SK-N-SH (cell line): ENCODE data around the gene ZIC1. TPM values are rescaled to one million over a fixed set of nuclear protein-coding genes. Genes with fewer than 3 reads are reported as not detected.
A peak's percentile ranks its signal among the peaks of the same experiment; 100 is the strongest.

Experiments used
- CTCF ChIA-PET: fragments of 300-600, 350-600 bp; formaldehyde crosslinking; extraction: SDS; loops from one replicate; lab custom pipeline; 2021; lab: Yijun Ruan, JAX
- POLR2A ChIA-PET: fragments of 350-600 bp; sonication (Branson Sonifier 250); formaldehyde crosslinking; extraction: SDS; loops from one replicate; lab custom pipeline; 2020; ENCODE audit warnings: antibody characterized with exemption, inconsistent platforms; lab: Yijun Ruan, JAX
- DNase-seq: peaks from one replicate; pipeline ENCODE4 v3.0.0; 2012
- H2AFZ ChIP-seq: fragments of 200-600 bp; sonication (generic); 2 replicates; pipeline ENCODE4 v1.8.1; 2016; ENCODE audit warnings: antibody characterized with exemption, mild to moderate bottlenecking, low read depth
- H3F3A ChIP-seq: fragments of 200-600 bp; sonication (generic); replicated peaks from 2 replicates; pipeline ENCODE3; 2016; ENCODE audit warnings: antibody characterized with exemption, mild to moderate bottlenecking; ENCODE audit not compliant: insufficient read depth
- H3K27ac ChIP-seq, 2 experiments: fragments of 200-500 bp in 1 of 2; fragments of 200-600 bp in 1 of 2; sonication (Bioruptor generic) in 1 of 2; sonication (generic), shearing (Covaris generic) in 1 of 2; 2 replicates each; pipeline versions ENCODE4 v1.5.1 to v1.6.1; 2014 to 2016; ENCODE audit warnings: low read depth in 2 of 2, inconsistent platforms in 1 of 2, low read length in 1 of 2, mild to moderate bottlenecking in 1 of 2, mixed read lengths in 1 of 2
- H3K27me3 ChIP-seq: fragments of 200-600 bp; sonication (generic), shearing (Covaris generic); 2 replicates; pipeline ENCODE4 v1.6.1; 2016; ENCODE audit warnings: mixed run types; ENCODE audit not compliant: insufficient read depth
- H3K36me3 ChIP-seq, 2 experiments: fragments of 200-500 bp in 1 of 2; fragments of 200-600 bp in 1 of 2; sonication (Bioruptor generic) in 1 of 2; sonication (generic) in 1 of 2; replicated peaks in 1 of 2; 2 replicates each; pipeline versions ENCODE3 to v1.5.1; 2014 to 2016; ENCODE audit warnings: low read length in 1 of 2, mild to moderate bottlenecking in 1 of 2; ENCODE audit not compliant: insufficient read depth in 2 of 2, control insufficient read depth in 1 of 2
- H3K4me1 ChIP-seq, 2 experiments: fragments of 200-500 bp in 1 of 2; fragments of 200-600 bp in 1 of 2; sonication (Bioruptor generic) in 1 of 2; sonication (generic), shearing (Covaris generic) in 1 of 2; 2 replicates each; pipeline versions ENCODE4 v1.5.1 to v1.6.1; 2014 to 2016; ENCODE audit warnings: low read depth in 1 of 2, low read length in 1 of 2, mixed run types in 1 of 2; ENCODE audit not compliant: insufficient read depth in 2 of 2, control insufficient read depth in 1 of 2
- H3K4me2 ChIP-seq: fragments of 200-600 bp; sonication (generic), shearing (Covaris generic); 2 replicates; pipeline ENCODE4 v1.6.1; 2017; ENCODE audit warnings: mixed run types
- H3K4me3 ChIP-seq, 2 experiments: fragments of 200-500 bp in 1 of 2; fragments of 200-600 bp in 1 of 2; sonication (Bioruptor generic) in 1 of 2; sonication (generic), shearing (Covaris generic) in 1 of 2; 2 replicates each; pipeline versions ENCODE4 v1.5.1 to v1.8.1; 2014 to 2016; ENCODE audit warnings: low read depth in 2 of 2, inconsistent platforms in 1 of 2, low read length in 1 of 2, mild to moderate bottlenecking in 1 of 2, mixed read lengths in 1 of 2, moderate library complexity in 1 of 2
- H3K79me2 ChIP-seq: fragments of 200-600 bp; sonication (generic); 2 replicates; pipeline ENCODE4 v1.8.1; 2017; ENCODE audit warnings: mild to moderate bottlenecking; ENCODE audit not compliant: insufficient read depth
- H3K9ac ChIP-seq: fragments of 200-600 bp; sonication (generic); 2 replicates; pipeline ENCODE4 v1.6.1; 2017; ENCODE audit warnings: mixed run types
- H3K9me2 ChIP-seq: fragments of 200-600 bp; sonication (generic); 2 replicates; pipeline ENCODE4 v1.6.1; 2017; ENCODE audit warnings: mixed run types
- H3K9me3 ChIP-seq: fragments of 200-600 bp; sonication (generic); 2 replicates; pipeline ENCODE4 v1.6.1; 2017; ENCODE audit warnings: mixed run types, mild to moderate bottlenecking, moderate library complexity
- H4K20me1 ChIP-seq: fragments of 200-600 bp; sonication (generic); 2 replicates; pipeline ENCODE4 v1.6.1; 2017; ENCODE audit warnings: mild to moderate bottlenecking, mixed run types; ENCODE audit not compliant: insufficient read depth
- ELF1 ChIP-seq: IDR thresholded peaks from 2 replicates; pipeline ENCODE4 v1.4.0; 2012
- EP300 ChIP-seq, 2 experiments: IDR thresholded peaks; 2 replicates each; pipeline versions ENCODE4 v1.4.0 to v1.6.1; 2012; ENCODE audit warnings: borderline replicate concordance in 1 of 2, low read depth in 1 of 2, low read length in 1 of 2
- FOXJ3 ChIP-seq: sonication (generic); formaldehyde crosslinking; IDR thresholded peaks from 2 replicates; pipeline ENCODE4 v1.5.1; 2020; ENCODE audit warnings: mild to moderate bottlenecking, missing genetic modification reagents
- GABPA ChIP-seq: IDR thresholded peaks from 2 replicates; pipeline ENCODE4 v1.4.0; 2012; ENCODE audit warnings: low read depth, mild to moderate bottlenecking
- GATA2 ChIP-seq: sonication (generic); formaldehyde crosslinking; IDR thresholded peaks from 2 replicates; pipeline ENCODE4 v1.5.0; 2020; ENCODE audit warnings: mild to moderate bottlenecking, missing genetic modification reagents
- MXI1 ChIP-seq: IDR thresholded peaks from 2 replicates; pipeline ENCODE4 v1.6.1; 2012; ENCODE audit warnings: mild to moderate bottlenecking, low read depth, low read length, improper control_type of control experiment
- NFIC ChIP-seq: IDR thresholded peaks from 2 replicates; pipeline ENCODE4 v1.4.0; 2012; ENCODE audit warnings: borderline replicate concordance
- NRF1 ChIP-seq: IDR thresholded peaks from 2 replicates; pipeline ENCODE4 v1.6.1; 2012; ENCODE audit warnings: low read depth, mild to moderate bottlenecking, low read length
- POLR2AphosphoS5 ChIP-seq: IDR thresholded peaks from 2 replicates; pipeline ENCODE4 v1.6.1; 2012; ENCODE audit warnings: low read depth, low read length
- RAD21 ChIP-seq: IDR thresholded peaks from 2 replicates; pipeline ENCODE4 v1.6.1; 2012; ENCODE audit warnings: mild to moderate bottlenecking, low read length
- SIN3A ChIP-seq: IDR thresholded peaks from 2 replicates; pipeline ENCODE4 v1.6.1; 2012; ENCODE audit warnings: low read depth, mild to moderate bottlenecking, low read length, moderate library complexity, borderline replicate concordance
- SMC3 ChIP-seq: IDR thresholded peaks from 2 replicates; pipeline ENCODE4 v1.6.1; 2012; ENCODE audit warnings: low read depth, low read length, improper control_type of control experiment
- TCF12 ChIP-seq: IDR thresholded peaks from 2 replicates; pipeline ENCODE4 v1.4.0; 2012
- YY1 ChIP-seq: IDR thresholded peaks from 2 replicates; pipeline ENCODE4 v1.4.0; 2012; ENCODE audit warnings: low read depth, mild to moderate bottlenecking
- WGBS: methylation state at CpG from one replicate; pipeline ENCODE4 v1.1.6; 2017; ENCODE audit warnings: low lambda C conversion rate; 5-methylcytosine and 5-hydroxymethylcytosine counted together
- polyA plus RNA-seq, 3 experiments: library from polyadenylated mRNA; depleted of rRNA; stranded (reverse); fragments of >200 nt; gene quantifications; 2 replicates each; pipeline ENCODE4 v1.2.3, GENCODE V29; 2012
- TF ChIP-seq, protein P1 (sequence below): IDR thresholded peaks from 2 replicates; pipeline ENCODE4 v1.6.1; 2012; ENCODE audit warnings: mild to moderate bottlenecking, low read depth, low read length, moderate library complexity
- TF ChIP-seq, protein P2 (sequence below): IDR thresholded peaks from 2 replicates; pipeline ENCODE4 v1.4.0; 2012; ENCODE audit warnings: low read depth, borderline replicate concordance
- TF ChIP-seq, protein P3 (sequence below): fragments of 150-350 bp; IDR thresholded peaks from 2 replicates; pipeline ENCODE4 v1.6.1; 2016; ENCODE audit warnings: mild to moderate bottlenecking, low read depth, low read length
- TF ChIP-seq, protein P4 (sequence below): fragments of 200-600 bp; sonication (generic); IDR thresholded peaks from 2 replicates; pipeline ENCODE4 v1.6.1; 2017; ENCODE audit warnings: antibody characterized with exemption, mild to moderate bottlenecking, moderate library complexity

The ZIC1 gene
- polyA plus RNA-seq, 1 of the 3 experiments (the other 2 are of a cell fraction) = 16.7 TPM

DNA sequence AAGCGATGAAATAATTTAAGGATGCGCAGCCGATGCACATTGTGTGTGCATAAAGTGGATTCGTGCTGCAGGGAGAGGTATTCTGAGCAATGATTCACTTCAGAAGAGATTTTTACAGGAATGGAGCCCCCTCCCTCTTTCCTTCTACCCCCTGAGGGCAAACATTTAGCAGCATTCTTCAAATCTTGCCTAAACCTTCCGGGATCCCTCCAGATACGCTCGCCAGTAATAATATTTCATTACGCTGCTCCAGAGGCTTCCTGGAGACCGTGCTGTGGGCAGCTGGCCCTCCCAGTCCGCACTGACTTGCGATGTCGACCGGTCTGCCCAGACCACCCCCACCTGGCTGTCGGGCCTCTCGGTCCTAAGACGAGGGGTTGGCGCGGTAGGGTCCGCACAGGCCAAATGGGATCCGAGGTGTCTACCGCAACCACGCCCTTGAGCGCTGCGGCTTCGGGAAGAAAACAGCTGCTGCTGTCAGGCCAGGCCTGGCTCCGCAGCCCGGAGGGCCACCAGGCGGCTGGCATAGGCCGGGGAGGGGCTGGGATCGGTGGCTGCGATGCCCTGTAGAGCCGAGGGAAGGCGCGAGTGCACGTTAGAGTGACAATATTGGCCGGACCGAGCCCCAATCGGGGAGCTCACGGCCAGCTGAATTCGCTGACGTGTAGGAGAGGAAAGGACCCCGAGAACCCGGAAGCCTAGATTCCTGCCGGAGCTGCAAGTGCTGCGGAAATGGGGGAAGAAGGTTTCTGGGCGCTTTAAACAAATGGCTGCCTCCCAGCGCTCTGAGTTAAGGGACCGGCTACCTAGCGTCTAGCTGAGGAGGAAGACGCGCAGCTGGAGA, 17.2 kb upstream of the ZIC1 start (continued):
- TF ChIP-seq, protein P1, sequence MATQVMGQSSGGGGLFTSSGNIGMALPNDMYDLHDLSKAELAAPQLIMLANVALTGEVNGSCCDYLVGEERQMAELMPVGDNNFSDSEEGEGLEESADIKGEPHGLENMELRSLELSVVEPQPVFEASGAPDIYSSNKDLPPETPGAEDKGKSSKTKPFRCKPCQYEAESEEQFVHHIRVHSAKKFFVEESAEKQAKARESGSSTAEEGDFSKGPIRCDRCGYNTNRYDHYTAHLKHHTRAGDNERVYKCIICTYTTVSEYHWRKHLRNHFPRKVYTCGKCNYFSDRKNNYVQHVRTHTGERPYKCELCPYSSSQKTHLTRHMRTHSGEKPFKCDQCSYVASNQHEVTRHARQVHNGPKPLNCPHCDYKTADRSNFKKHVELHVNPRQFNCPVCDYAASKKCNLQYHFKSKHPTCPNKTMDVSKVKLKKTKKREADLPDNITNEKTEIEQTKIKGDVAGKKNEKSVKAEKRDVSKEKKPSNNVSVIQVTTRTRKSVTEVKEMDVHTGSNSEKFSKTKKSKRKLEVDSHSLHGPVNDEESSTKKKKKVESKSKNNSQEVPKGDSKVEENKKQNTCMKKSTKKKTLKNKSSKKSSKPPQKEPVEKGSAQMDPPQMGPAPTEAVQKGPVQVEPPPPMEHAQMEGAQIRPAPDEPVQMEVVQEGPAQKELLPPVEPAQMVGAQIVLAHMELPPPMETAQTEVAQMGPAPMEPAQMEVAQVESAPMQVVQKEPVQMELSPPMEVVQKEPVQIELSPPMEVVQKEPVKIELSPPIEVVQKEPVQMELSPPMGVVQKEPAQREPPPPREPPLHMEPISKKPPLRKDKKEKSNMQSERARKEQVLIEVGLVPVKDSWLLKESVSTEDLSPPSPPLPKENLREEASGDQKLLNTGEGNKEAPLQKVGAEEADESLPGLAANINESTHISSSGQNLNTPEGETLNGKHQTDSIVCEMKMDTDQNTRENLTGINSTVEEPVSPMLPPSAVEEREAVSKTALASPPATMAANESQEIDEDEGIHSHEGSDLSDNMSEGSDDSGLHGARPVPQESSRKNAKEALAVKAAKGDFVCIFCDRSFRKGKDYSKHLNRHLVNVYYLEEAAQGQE = no peak
- TF ChIP-seq, protein P2, sequence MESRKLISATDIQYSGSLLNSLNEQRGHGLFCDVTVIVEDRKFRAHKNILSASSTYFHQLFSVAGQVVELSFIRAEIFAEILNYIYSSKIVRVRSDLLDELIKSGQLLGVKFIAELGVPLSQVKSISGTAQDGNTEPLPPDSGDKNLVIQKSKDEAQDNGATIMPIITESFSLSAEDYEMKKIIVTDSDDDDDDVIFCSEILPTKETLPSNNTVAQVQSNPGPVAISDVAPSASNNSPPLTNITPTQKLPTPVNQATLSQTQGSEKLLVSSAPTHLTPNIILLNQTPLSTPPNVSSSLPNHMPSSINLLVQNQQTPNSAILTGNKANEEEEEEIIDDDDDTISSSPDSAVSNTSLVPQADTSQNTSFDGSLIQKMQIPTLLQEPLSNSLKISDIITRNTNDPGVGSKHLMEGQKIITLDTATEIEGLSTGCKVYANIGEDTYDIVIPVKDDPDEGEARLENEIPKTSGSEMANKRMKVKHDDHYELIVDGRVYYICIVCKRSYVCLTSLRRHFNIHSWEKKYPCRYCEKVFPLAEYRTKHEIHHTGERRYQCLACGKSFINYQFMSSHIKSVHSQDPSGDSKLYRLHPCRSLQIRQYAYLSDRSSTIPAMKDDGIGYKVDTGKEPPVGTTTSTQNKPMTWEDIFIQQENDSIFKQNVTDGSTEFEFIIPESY = no peak
- TF ChIP-seq RAD21 = peak; percentile 56
- peak; percentile 78; the same call in 1 of the 2 replicates for TF ChIP-seq YY1
- TF ChIP-seq ELF1 = peak; percentile 84
- TF ChIP-seq, protein P3, sequence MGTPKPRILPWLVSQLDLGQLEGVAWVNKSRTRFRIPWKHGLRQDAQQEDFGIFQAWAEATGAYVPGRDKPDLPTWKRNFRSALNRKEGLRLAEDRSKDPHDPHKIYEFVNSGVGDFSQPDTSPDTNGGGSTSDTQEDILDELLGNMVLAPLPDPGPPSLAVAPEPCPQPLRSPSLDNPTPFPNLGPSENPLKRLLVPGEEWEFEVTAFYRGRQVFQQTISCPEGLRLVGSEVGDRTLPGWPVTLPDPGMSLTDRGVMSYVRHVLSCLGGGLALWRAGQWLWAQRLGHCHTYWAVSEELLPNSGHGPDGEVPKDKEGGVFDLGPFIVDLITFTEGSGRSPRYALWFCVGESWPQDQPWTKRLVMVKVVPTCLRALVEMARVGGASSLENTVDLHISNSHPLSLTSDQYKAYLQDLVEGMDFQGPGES = no peak
- peak; percentile 44; the same call in 1 of the 2 replicates for TF ChIP-seq POLR2AphosphoS5

DNA sequence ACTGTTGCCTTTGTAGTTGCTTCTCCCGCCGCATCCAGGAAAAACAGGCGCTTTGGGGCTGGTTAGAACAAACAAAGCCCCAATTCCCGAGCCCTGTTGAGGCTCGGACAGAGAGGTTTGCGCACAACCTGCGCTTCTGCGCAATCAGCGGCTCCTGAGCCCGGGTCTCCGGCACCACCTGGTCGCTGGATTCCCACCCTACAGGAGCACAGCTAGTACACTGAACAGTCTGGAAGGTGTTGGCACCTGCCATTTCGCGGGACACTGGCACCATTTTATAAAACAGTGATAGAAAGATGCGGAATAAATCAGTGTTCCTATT, 16.6 kb upstream of the ZIC1 start:
- ChIA-PET CTCF (interaction anchor here (0.5 to 1.8 kb wide), 13 partner anchors 9 to 1555 kb away, joined by 3 to 11 read pairs (median 4); no protein-coding TSS in a partner anchor), POLR2A (interaction anchor here (0.6 to 2.1 kb wide), 5 partner anchors 16 to 854 kb away, joined by 3 to 6 read pairs (median 4); partner anchors contain the start of gene ZIC1)
- no peaks in the 10 kb centered on the region for H3K9me2 ChIP-seq
- DNase-seq = peak; percentile 56
- peak overlapping the region; percentile 62 to 69 for H3K4me3 ChIP-seq
- H3K9me3 ChIP-seq = no peaks in the 10 kb centered on the region
- no peaks in the 10 kb centered on the region for H3K36me3 ChIP-seq
- peak overlapping the region; percentile 88 for H3K4me2 ChIP-seq
- no peaks in the 10 kb centered on the region for H3F3A ChIP-seq
- 13% methylated on average over 5 of the region's 15 CpGs for WGBS
- peaks cover 48% of the 10 kb centered on the region; the same call in 1 of the 2 replicates for H3K27me3 ChIP-seq
- H3K27ac ChIP-seq = peak overlapping the region; percentile 71 to 91
- peak overlapping the region; percentile 94 for H2AFZ ChIP-seq
- H4K20me1 ChIP-seq = no peaks in the 10 kb centered on the region
- peaks cover 0 to 2% of the 10 kb centered on the region in 2 experiments; a peak in 1 of 4 replicates for H3K4me1 ChIP-seq
- TF ChIP-seq MXI1 = no peak
- TF ChIP-seq EP300 (IDR thresholded peaks at IDR 0.05; ENCODE audit: borderline replicate concordance in 1 of 2, low read depth in 1 of 2, low read length in 1 of 2) = no peak
- no peak for TF ChIP-seq ELF1
- TF ChIP-seq TCF12 = no peak
- TF ChIP-seq SMC3 = no peak
- no peak for TF ChIP-seq NRF1
- no peak for TF ChIP-seq GATA2 (CRISPR knock-in tag)
- TF ChIP-seq, protein P3 = no peak
- TF ChIP-seq, protein P4, sequence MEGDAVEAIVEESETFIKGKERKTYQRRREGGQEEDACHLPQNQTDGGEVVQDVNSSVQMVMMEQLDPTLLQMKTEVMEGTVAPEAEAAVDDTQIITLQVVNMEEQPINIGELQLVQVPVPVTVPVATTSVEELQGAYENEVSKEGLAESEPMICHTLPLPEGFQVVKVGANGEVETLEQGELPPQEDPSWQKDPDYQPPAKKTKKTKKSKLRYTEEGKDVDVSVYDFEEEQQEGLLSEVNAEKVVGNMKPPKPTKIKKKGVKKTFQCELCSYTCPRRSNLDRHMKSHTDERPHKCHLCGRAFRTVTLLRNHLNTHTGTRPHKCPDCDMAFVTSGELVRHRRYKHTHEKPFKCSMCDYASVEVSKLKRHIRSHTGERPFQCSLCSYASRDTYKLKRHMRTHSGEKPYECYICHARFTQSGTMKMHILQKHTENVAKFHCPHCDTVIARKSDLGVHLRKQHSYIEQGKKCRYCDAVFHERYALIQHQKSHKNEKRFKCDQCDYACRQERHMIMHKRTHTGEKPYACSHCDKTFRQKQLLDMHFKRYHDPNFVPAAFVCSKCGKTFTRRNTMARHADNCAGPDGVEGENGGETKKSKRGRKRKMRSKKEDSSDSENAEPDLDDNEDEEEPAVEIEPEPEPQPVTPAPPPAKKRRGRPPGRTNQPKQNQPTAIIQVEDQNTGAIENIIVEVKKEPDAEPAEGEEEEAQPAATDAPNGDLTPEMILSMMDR = no peak
- no peak for TF ChIP-seq SIN3A
- TF ChIP-seq GABPA = no peak
- TF ChIP-seq RAD21 = no peak
- TF ChIP-seq NFIC = no peak
- no peak for TF ChIP-seq FOXJ3
- peaks cover 27% of the 10 kb centered on the region; the same call in 1 of the 2 replicates for H3K79me2 ChIP-seq
- peak overlapping the region; percentile 83; the same call in 1 of the 2 replicates for H3K9ac ChIP-seq
